Suprapubic skin (tissue), 3 donors: ENCODE results near the gene PLEKHG3.

Experiments
- CTCF ChIP-seq, 2 donors: fragments of 200-600 bp in 1 of 2; fragments of 450-650 bp in 1 of 2; sonication (generic) in 1 of 2; IDR thresholded peaks; one replicate each; pipeline ENCODE4 v1.5.1; 2016 to 2019; ENCODE audit warnings: antibody characterized with exemption in 2 of 2, mild to moderate bottlenecking in 1 of 2, moderate library complexity in 1 of 2
- POLR2AphosphoS5 ChIP-seq, 3 donors: sonication (generic); formaldehyde crosslinking; IDR thresholded peaks; one replicate each; pipeline ENCODE4 v1.6.1; 2017; ENCODE audit warnings: antibody characterized with exemption in 3 of 3

GRCh38 chr14:64692986-64693809, 11.0 kb upstream of the PLEKHG3 start:
- no peak for TF ChIP-seq CTCF (IDR thresholded peaks at IDR 0.05)
- no peak for TF ChIP-seq POLR2AphosphoS5 (IDR thresholded peaks at IDR 0.05)
